ENCODE measurements around the gene SORBS1.
A peak's percentile ranks its signal among the peaks of the same experiment; 100 is the strongest.

Gene SORBS1

GRCh38 chr10:95334805-95335144 is 226.4 kb downstream of the SORBS1 start:
- no peak for DNase-seq

- no peak for DNase-seq
Measured at GRCh38 chr10:95333997-95334804, 227.0 kb downstream of the SORBS1 start.

GRCh38 chr10:95332666-95333249 is 228.4 kb downstream of the SORBS1 start:
- DNase-seq: no peak

GRCh38 chr10:95331596-95332130 is 229.5 kb downstream of the SORBS1 start:
- no peak for DNase-seq

GRCh38 chr10:95330966-95331453 is 230.2 kb downstream of the SORBS1 start:
- no peak for DNase-seq

- DNase-seq: no peak
Measured at GRCh38 chr10:95329296-95329695, 231.9 kb downstream of the SORBS1 start.

- DNase-seq: no peak
Measured at GRCh38 chr10:95328013-95328412, 233.2 kb downstream of the SORBS1 start.

GRCh38 chr10:95327367-95327766 is 233.8 kb downstream of the SORBS1 start:
- DNase-seq: peak; percentile 69

GRCh38 chr10:95326396-95326795 is 234.8 kb downstream of the SORBS1 start:
- DNase-seq: no peak

- no peak for DNase-seq
Measured at GRCh38 chr10:95325863-95326262, 235.3 kb downstream of the SORBS1 start.

- DNase-seq: no peak
Measured at GRCh38 chr10:95324436-95325268, 236.5 kb downstream of the SORBS1 start.

- DNase-seq: no peak
Measured at GRCh38 chr10:95321554-95322301, 239.4 kb downstream of the SORBS1 start.

GRCh38 chr10:95319239-95319638 is 241.9 kb downstream of the SORBS1 start:
- DNase-seq: no peak

- no peak for DNase-seq
Measured at GRCh38 chr10:95315509-95315908, 245.7 kb downstream of the SORBS1 start.

GRCh38 chr10:95314192-95314918 is 246.8 kb downstream of the SORBS1 start:
- DNase-seq: peak; percentile 1

GRCh38 chr10:95312986-95313495 is 248.1 kb downstream of the SORBS1 start:
- no peak for DNase-seq

GRCh38 chr10:95312257-95312656 is 248.9 kb downstream of the SORBS1 start:
- no peak for DNase-seq

- DNase-seq: no peak
Measured at GRCh38 chr10:95309958-95310357, 251.2 kb downstream of the SORBS1 start.

GRCh38 chr10:95308389-95309302 is 252.5 kb downstream of the SORBS1 start:
- DNase-seq: no peak

GRCh38 chr10:95306851-95307250 is 254.3 kb downstream of the SORBS1 start:
- no peak for DNase-seq

- DNase-seq: no peak
Measured at GRCh38 chr10:95306318-95306650, 254.9 kb downstream of the SORBS1 start.
